HG02884 (cell line): Measurements from ENCODE around the gene GAGE13.
"Not testable (repeated sequence)": the region's sequence is repeated elsewhere in the genome, so short reads cannot be mapped to it uniquely, and the experiment has no call there.

Experiments used
- ATAC-seq: cut with Tn5 transposase; IDR thresholded peaks from one replicate; pipeline ENCODE4 v1.9.1; 2021; ENCODE audit warnings: mild to moderate bottlenecking, moderate library complexity; ENCODE audit not compliant: unreplicated experiment

The GAGE13 gene, protein sequence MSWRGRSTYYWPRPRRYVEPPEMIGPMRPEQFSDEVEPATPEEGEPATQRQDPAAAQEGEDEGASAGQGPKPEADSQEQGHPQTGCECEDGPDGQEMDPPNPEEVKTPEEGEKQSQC

DNA sequence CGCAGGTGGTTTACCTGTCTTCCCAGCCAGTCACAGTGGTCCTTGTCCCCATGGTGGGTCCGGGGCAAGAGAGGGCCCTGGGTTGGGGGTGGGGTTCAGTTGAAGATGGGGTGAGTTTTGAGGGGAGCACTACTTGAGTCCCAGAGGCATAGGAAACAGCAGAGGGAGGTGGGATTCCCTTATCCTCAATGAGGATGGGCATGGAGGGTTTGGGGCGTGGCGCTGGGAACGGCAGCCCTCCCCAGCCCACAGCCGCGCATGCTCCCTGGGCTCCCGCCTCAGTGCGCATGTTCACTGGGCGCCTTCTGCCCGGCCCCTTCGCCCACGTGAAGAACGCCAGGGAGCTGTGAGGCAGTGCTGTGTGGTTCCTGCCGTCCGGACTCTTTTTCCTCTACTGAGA, at the start of gene GAGE13:
Gene GAGE13 (plus strand): TSS at position 301 of the 400 bp plus-strand sequence. CDS start 1,156 bp downstream, outside the sequence.
- not testable (repeated sequence) for ATAC-seq

DNA sequence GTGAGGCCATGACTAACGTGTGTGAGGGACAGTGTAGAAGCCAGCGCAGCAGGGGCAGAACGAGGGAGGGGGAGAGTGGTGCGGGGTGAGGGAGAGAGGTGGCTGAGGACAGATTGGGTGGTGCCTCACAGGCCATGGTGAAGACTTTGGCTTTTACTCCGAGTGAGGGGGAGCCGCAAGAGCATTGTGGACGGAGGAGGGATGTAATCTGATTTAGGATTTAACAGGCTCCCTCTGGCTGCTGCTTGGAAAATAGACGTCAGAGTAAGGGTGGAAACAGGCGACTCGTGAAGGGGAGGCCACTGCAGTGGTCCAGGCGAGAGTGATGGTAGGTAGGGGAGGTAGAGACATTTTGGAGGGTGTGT, 48.8 kb upstream of the GAGE13 start:
- ATAC-seq = no peak

DNA sequence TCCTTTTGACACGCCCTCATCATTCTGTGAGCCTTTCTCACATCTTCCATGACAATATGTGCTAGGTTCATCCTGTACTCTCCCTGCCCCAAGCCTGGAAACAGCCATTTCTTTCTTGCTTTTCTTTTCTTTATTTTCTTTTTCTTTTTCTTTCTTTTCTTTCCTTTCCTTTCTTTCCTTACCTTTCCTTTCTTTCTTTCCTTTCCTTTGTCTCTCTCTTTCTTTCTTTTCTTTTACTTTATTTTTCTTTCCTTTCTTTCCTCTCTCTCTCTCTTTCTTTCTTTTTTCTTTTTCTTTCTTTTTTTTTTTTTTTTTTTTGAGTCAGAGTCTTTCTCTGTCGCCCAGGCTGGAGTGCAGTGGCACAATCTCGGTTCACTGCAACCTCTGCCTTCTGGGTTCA, 47.2 kb upstream of the GAGE13 start:
- ATAC-seq = no peak

DNA sequence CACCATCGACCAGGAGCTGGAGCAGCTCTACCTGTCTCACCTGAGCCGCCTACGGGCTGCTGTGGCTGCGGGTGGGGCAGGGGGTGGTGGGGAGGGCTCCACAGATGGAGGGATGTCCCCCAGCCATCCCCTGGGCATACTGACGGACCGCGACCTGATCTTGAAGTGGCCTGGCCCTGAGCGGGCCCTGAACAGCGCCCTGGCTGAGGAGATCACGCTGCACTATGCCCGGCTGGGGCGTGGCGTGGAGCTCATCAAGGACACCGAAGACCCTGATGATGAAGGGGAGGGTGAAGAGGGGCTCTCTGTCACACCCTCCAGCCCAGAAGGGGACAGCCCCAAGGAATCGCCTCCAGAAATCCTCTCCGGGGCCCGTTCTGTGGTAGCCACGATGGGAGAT, 45.2 kb upstream of the GAGE13 start:
- ATAC-seq = no peak

DNA sequence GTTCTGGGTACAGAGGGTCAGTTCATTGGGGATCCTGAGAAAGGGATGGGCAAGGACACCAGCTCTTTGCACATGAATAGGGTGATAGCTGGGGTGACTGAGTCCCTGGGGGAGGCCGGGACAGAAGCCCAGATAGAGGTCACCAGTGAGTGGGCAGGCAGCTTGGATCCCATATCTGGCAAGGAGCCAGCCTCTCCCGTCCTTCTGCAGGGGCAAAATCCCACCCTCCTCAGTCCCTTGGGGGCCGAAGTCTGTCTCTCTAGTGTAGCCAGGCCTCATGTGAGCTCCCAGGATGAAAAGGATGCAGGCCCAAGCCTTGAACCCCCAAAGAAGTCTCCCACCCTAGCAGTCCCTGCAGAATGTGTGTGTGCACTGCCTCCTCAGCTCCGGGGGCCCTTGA, 44.8 kb upstream of the GAGE13 start:
- ATAC-seq = no peak

DNA sequence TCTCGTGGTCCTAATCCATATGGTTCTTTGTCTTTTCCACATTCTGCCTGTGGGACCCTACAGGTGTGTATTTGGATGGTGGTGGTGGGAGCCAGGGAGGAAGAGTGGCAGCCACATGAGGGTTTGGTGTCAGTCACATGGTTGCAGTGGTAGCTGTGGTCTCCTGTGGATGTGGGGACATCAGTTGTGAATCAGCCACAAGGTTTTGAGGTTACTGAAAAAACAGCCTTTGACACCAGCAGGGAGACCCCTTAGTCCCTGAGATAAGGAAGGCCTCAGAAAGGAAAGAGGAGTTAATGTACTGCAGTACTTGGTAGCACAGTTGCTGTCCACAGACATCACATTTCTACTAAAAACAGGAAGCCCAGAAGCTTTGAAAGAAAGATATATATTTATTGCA, 43.7 kb upstream of the GAGE13 start:
- no peak for ATAC-seq

DNA sequence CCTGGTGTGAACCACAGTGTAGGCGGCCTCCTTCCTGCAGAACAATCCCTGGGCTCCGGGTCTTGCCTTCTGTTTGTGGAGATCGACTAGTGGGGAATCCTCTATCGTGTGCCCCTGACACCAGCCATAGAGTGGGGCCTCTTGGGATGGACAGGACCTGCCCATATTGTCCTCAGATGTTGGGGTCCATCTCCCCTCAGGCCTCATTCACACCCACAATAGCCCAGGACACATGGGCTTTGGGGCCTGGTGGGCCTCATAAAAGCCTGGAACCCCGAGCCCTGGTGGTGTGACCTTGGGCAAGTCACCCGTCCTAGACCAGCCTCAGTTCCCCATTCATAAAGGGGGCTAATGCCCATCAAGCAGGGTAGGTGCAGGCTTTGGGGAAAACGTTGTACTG, 41.2 kb upstream of the GAGE13 start:
- ATAC-seq = no peak

DNA sequence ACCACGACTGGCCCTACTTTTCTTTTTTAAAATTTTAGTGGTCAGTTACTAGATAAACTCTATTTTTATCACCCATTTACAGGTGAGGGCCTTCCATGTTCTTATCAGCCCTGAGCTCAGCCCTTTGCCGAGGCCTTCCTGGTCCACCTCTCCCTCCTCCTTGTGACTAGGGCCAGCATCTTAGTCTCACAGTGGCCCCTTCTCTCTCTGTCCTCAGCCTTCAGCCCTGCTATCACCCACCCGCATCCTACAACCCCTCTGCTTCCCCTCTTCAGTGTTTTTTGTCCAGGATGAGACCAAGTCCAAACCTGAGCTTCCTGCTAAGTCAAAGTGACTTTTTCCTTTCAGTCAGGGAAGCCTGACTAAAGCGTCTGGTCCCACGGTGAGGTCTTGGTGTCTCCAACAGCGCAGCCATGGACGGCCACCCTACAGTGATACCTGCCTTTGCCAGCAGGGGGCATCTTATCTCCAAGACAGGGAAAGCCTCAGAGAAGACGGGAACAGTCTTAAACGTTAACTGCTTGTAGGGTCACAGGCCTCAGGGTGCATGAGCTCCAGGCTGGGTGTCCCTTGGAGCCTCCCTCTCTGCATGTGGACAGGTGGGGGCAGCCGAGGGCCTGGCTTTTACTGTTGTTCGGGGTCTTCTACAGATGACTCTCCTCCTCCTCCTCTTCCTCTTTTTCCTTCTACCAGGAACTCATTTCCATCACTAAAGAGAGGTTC, 39.6 kb upstream of the GAGE13 start:
- no peak for ATAC-seq

DNA sequence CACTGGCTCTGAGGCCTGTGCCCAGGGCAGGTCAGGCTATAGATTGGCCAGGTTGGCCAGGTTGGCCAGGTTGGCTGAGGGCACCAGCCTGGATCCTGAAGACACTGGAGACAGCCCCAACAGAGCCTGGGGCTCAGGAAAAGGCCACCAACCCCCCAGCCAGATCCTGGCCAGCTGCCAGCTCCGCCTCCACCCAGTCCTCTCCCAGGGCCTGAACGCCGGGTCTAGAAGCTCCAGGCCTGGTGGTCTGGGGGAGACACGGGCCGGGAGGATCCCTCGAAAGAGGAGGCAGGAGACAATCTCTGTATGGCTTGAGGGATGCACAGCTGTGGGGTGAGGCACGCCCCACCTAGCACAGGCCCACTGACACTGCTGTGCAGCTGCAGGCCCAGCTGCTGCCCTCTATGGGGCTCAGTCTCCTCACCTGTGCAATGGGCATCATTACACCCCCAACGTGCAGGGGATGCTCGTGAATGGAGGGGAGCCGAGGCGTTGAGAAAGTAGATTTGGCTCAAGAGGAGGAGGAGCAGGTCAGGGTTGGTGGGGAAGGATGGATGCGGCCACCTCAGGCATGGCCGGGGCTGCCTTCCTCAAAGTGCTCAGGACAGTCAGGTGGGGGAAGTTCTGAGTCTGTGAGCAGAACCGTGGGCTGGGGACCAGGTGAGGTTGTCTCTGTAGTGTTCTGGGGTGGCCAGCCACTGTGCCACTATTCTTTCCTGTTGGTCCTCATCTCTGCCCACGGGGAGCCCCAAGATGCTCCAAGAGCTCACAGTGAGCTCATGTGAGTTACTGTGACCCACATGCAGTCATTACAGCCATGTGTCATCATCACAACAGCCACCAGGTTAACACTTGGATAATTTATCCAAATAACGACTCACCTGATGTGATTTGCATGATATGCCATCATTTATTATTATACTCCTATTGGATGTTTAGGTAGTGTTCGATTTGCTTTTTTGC, 38.7 kb upstream of the GAGE13 start:
- no peak for ATAC-seq

DNA sequence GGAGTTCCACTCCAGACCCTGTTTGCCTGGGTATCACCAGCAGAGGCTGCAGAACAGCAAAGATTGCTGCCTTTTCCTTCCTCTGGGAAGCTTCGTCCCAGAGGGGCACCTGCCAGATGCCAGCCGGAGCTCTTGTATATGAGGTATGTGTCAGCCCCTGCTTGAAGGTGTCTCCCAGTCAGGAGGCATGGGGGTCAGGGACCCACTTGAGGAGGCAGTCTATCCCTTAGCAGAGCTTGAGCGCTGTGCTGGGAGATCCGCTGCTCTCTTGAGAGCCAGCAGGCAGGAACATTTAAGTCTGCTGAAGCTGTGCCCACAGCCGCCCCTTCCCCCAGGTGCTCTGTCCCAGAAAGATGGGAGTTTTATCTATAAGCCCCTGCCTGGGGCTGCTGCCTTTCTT, 32.1 kb upstream of the GAGE13 start:
- ATAC-seq = not testable (repeated sequence)

DNA sequence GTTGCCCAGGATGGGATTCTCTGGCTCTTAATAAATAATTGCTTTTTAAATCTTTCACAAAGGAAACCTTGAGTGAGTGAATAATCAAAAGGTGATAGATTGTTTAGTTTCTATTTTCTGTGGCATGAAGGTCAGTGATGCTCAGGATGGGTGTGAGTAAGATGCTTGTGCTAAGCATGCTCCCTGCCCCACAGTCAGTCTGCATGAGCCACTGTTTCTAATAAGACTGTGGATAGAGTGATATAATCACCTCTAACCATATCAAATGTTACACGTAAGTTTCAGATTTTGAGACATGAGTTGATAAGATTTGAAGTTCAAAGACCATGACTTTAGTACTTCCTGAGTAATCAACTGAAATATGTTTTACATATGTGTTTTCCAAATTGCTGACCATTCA, 30.7 kb upstream of the GAGE13 start:
- no peak for ATAC-seq

DNA sequence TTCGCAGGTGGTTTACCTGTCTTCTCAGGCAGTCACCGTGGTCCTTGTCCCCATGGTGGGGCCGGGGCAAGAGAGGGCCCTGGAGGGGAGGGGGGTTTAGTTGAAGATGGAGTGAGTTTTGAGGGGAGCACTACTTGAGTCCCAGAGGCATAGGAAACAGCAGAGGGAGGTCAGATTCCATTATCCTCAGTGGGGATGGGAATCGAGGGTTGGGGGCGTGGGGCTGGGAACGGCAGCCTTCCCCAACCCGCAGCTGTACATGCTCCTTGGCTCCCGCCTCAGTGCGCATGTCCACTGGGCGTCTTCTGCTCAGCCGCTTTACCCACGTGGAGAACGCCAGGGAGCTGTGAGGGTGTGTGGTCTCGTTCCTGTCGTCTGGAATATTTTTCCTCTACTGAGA, 28.0 kb upstream of the GAGE13 start, which contains the start of gene GAGE10:
Gene GAGE10 (plus strand): TSS at position 301 of the 400 bp plus-strand sequence. CDS start 1,214 bp downstream, outside the sequence.
- no peak for ATAC-seq

DNA sequence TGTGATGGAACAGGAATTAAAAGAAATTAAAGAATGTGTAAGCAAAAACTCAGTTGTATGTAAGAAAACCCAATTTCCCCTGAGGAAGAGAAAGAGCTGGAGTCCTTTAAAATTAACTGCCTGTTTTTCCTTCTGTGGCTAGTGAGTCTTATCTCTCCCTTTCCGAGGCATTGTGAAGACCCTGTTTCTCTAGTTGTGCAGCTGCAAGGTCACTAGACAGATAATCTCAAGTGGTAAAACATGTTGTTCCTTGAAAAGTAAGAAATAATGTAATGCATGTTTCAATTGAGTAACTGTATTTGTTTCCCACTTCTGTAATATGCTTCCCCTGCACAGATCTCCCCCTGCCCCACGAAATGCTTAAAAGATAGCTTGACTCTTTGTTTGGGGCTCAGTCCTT, 23.6 kb upstream of the GAGE13 start:
- not testable (repeated sequence) for ATAC-seq

DNA sequence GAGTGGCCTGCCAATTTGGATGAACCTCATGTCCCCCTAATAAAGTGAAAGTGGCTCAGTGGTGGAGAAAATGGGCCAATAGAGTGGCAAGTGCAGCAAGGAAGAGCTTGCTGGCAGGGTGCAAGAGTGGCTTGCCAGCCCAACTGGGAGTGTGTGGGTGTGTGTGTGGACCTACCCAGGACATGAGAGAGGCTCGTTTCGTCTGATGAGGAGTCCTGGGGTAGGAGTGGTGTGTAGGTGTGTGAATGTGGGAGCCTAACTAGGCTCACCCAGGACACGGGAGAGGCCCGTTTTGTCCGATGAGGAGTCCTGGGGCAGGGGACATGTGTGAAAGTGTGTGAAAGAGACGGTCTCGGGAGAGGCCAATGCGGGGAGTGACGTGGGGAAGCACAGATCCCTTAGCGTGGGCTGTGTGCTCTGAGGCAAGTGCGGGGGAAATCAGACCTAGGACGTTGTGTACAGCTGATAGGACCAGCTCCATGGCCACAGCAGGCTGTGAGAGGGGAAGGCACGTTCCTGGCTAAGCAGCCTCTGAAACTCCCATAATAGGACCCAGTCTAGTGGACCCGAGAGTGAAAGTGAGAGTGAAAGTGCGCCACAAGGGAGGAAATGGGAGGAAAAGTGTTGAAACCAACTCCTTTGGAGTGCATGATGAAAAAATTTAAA, 22.6 kb upstream of the GAGE13 start:
- ATAC-seq = no peak

DNA sequence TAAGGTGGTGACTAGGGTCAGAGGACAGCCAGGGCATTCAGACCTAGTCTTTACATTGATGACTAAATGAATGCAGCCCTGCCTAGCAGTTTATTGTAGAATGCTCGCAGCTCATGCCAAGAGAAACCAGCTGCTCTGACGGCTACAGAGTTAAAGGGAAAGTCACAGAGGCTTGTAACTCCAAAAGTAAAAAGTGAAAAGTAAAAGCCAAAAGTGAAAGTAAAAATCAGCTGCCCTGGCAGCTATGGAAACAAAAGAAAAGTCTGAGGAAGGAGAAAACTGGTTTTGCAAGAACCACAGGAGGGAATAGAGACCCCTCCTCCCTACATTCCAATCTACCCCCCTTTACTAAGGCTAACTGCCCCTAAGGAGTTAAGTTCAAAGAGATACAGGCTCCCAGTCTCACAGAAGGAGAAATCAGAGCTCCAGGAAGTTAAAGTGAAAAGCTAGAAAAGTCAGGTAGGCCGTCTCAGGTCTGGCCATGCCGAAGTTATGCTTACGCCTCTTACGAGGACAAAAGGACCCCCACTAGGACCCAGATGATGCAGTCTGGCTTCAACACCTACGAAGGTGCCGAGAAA, 21.9 kb upstream of the GAGE13 start:
- no peak for ATAC-seq

DNA sequence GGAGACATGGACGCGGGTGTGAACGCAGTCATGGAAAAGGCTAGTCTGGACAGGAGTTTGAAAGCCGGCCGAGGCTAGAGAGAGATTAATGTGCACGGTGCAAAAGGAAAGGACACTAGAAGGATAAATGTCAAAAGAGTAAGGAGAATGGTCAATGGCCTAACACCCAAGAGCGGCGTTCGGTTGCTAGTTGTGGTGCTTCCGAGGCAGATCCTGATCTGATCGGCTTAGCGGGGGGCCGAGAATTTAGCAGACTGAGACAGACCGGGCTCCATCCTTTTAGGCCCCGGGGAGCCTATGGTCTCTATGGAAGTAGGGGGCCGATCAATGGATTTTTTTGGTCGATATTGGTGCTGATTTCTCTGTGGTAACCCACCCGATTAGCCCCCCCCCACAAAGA, 21.0 kb upstream of the GAGE13 start:
- ATAC-seq = no peak

DNA sequence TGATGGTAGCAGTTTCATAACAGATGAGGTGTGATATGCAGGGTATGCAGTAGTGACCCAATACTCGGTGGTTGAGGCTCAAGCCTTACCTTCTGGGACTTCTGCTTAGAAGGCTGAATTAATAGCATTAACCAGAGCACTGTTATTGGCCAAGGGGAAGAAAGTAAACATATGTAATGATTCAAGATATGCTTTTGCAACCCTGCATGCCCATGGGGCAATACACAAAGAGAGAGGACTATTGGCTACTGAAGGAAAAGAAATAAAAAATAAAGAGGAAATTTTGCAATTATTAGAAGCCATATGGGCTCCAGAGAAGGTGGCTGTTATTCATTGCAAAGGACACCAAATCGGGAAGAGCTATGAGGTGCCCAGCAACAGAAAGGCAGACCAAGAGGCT, 19.2 kb upstream of the GAGE13 start:
- no peak for ATAC-seq

DNA sequence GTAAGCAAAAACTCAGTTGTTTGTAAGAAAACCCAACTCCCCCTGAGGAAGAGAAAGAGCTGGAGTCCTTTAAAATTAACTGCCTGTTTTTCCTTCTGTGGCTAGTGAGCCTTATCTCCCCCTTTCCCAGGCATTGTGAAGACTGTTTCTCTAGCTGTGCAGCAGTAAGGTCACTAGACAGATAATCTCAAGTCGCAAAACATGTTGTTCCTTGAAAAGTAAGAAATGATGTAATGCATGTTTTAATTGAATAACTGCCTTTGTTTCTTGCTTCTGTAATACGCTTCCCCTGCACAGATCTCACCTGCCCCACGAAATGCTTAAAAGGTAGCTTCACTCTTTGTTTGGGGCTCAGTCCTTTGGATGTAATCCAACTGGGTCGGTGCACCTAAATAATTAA, 15.3 kb upstream of the GAGE13 start:
- no peak for ATAC-seq

DNA sequence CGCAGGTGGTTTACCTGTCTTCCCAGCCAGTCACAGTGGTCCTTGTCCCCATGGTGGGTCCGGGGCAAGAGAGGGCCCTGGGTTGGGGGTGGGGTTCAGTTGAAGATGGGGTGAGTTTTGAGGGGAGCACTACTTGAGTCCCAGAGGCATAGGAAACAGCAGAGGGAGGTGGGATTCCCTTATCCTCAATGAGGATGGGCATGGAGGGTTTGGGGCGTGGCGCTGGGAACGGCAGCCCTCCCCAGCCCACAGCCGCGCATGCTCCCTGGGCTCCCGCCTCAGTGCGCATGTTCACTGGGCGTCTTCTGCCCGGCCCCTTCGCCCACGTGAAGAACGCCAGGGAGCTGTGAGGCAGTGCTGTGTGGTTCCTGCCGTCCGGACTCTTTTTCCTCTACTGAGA, 9.6 kb upstream of the GAGE13 start, which contains the start of gene GAGE12J:
Gene GAGE12J (plus strand): TSS at position 301 of the 400 bp plus-strand sequence. CDS start 1,157 bp downstream, outside the sequence.
- ATAC-seq = not testable (repeated sequence)

DNA sequence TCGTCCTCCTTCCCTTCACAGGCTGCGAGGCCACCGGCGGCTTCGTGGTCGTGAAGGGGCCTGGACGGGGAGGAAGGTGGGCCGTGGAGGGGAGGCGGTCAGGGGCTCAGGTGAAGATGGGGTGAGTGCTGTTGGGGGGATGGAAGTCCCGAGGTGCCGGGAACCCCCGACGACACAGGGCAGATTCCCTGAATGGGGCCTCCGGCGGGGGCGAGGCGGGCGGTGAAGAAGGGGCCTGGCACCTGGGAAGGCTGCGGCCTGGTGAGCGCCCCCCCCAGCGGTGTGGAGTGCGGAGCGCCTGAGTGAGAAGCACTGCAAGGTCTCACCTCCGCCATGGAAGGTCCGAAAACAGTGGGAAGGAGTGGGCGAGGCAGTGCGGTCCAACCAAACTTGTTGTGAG, 9.1 kb upstream of the GAGE13 start:
- not testable (repeated sequence) for ATAC-seq

DNA sequence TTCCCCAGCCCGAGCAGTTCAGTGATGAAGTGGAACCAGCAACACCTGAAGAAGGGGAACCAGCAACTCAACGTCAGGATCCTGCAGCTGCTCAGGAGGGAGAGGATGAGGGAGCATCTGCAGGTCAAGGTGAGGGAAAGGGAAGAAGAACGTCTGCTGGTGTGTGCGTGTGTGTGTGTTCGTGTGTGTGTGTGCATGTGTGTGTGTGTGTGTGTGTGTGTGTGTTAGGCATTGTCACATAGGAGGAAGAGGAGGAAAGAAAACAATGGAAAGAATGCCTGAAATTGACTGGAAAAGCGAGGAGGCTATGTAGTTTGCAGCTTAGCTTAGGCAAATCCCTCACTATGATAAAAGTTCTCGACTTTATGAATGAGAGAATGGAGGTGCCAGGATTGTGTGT, 7.6 kb upstream of the GAGE13 start:
- not testable (repeated sequence) for ATAC-seq
